ENCODE measurements around the gene SHD. TPM values are rescaled to one million over a fixed set of nuclear protein-coding genes. Genes with fewer than 3 reads are reported as not detected.

Gene SHD
- total RNA-seq, 1 experiment from 2014 or later, result 0.46 TPM

DNA sequence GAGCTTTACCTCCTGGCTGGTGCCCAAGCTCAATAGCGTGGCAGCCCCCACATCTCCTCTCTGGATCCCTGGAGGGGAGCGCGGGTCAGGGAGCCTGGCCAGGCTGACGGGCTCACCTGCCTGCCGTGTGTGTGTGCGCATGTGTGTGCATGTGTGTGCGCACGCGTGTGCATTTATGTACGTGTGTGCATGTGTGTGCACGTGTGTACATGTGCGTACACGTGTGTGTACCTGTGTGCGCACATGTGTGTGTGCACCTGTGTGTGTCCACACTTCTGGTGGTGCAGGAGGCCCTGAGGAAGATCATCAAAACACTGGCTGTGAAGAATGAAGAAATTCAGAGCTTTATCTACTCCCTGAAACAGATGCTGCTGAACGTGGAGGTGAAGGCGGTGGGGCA is 26.6 kb downstream of the SHD start:
- TF ChIP-seq, protein P1, sequence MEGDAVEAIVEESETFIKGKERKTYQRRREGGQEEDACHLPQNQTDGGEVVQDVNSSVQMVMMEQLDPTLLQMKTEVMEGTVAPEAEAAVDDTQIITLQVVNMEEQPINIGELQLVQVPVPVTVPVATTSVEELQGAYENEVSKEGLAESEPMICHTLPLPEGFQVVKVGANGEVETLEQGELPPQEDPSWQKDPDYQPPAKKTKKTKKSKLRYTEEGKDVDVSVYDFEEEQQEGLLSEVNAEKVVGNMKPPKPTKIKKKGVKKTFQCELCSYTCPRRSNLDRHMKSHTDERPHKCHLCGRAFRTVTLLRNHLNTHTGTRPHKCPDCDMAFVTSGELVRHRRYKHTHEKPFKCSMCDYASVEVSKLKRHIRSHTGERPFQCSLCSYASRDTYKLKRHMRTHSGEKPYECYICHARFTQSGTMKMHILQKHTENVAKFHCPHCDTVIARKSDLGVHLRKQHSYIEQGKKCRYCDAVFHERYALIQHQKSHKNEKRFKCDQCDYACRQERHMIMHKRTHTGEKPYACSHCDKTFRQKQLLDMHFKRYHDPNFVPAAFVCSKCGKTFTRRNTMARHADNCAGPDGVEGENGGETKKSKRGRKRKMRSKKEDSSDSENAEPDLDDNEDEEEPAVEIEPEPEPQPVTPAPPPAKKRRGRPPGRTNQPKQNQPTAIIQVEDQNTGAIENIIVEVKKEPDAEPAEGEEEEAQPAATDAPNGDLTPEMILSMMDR (IDR thresholded peaks at IDR 0.05), result no peak
- TF ChIP-seq, protein P2, sequence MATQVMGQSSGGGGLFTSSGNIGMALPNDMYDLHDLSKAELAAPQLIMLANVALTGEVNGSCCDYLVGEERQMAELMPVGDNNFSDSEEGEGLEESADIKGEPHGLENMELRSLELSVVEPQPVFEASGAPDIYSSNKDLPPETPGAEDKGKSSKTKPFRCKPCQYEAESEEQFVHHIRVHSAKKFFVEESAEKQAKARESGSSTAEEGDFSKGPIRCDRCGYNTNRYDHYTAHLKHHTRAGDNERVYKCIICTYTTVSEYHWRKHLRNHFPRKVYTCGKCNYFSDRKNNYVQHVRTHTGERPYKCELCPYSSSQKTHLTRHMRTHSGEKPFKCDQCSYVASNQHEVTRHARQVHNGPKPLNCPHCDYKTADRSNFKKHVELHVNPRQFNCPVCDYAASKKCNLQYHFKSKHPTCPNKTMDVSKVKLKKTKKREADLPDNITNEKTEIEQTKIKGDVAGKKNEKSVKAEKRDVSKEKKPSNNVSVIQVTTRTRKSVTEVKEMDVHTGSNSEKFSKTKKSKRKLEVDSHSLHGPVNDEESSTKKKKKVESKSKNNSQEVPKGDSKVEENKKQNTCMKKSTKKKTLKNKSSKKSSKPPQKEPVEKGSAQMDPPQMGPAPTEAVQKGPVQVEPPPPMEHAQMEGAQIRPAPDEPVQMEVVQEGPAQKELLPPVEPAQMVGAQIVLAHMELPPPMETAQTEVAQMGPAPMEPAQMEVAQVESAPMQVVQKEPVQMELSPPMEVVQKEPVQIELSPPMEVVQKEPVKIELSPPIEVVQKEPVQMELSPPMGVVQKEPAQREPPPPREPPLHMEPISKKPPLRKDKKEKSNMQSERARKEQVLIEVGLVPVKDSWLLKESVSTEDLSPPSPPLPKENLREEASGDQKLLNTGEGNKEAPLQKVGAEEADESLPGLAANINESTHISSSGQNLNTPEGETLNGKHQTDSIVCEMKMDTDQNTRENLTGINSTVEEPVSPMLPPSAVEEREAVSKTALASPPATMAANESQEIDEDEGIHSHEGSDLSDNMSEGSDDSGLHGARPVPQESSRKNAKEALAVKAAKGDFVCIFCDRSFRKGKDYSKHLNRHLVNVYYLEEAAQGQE (IDR thresholded peaks at IDR 0.05; ENCODE audit: insufficient read depth in 1 of 2, low read depth in 2 of 2, low read length in 1 of 2), result no peak
- TF ChIP-seq POLR2AphosphoS5 (IDR thresholded peaks at IDR 0.05; ENCODE audit: low read depth, low read length), result no peak
- no peak for TF ChIP-seq SIN3A (IDR thresholded peaks at IDR 0.05; ENCODE audit: borderline replicate concordance, insufficient read depth, low read depth, low read length)
- no peak for TF ChIP-seq TCF7L2 (IDR thresholded peaks at IDR 0.05; ENCODE audit: low read depth, low read length)
- ChIA-PET CTCF (no interaction called here), POLR2A (no interaction called here)

DNA sequence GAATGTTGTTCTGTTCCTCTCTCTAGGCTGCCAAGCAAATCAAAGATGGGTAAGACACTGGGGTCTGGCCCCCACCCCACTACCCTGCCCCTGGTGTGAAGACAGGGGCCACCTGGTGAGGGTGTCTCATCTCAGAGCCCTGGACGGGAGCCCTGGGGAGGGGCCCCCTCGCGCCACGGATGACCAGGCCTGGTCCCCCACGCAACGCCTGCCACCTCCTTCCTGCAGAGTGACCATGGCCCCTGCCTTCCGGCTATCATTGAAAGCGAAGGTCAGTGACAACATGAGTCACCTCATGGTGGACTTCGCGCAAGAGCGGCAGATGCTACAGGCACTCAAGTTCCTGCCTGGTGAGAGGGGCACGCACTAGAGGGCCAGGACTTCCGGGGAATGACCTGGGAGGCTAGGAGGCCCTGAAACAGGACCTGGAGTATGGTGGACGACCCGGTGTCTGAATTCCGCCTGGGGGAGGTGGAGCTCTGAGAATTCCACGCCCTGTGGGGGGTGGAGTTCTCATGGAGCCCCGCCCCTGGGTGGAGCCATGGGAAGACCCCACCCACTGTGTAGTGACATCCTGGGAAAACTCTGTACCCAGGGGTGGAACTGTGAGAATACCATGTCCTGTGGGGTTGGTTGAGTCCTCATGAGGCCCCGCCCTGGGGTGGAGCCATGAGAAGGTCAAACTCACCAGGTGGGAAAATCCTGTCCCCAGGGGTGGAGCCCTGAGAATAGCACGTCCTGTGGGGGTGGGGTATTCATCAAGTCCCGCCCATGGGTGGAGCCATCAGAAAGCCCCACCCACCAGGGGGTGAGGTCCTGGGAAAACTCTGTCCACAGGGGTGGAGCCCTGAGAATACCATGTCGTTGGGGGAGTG is 31.4 kb downstream of the SHD start:
- H3K4me3 ChIP-seq (ENCODE audit: low read depth in 2 of 2, low read length in 2 of 2), result no peak overlapping the region
- no peak overlapping the region for H3K27ac ChIP-seq (ENCODE audit: low read length)
- no peaks in the 10 kb centered on the region for H3K36me3 ChIP-seq (ENCODE audit: control insufficient read depth, insufficient read depth, low read length)
- BruUV-seq (replicated peaks), result no TSS peak
- TF ChIP-seq POLR2AphosphoS5 (IDR thresholded peaks at IDR 0.05; ENCODE audit: low read depth, low read length) (no peak), TCF7L2 (IDR thresholded peaks at IDR 0.05; ENCODE audit: low read depth, low read length) (no peak), SIN3A (IDR thresholded peaks at IDR 0.05; ENCODE audit: borderline replicate concordance, insufficient read depth, low read depth, low read length) (no peak)
- TF ChIP-seq, protein P2 (IDR thresholded peaks at IDR 0.05; ENCODE audit: insufficient read depth in 1 of 2, low read depth in 2 of 2, low read length in 1 of 2), result no peak
- TF ChIP-seq, protein P1 (IDR thresholded peaks at IDR 0.05), result no peak
- no peaks in the 10 kb centered on the region for H3K4me1 ChIP-seq (ENCODE audit: control insufficient read depth, insufficient read depth, low read length)
- POLR2A ChIA-PET, result no interaction called here
- H3K27me3 ChIP-seq (ENCODE audit: control insufficient read depth, insufficient read depth, low read length), result no peaks in the 10 kb centered on the region
- CTCF ChIA-PET, result no interaction called here
- no peaks in the 10 kb centered on the region for H3K9me3 ChIP-seq (ENCODE audit: control insufficient read depth, insufficient read depth, low read depth, low read length)
- DNase-seq (ENCODE audit: low read depth, low spot score) (no peak), ATAC-seq (peak; percentile 64; the same call in 1 of the 2 replicates)
- intact Hi-C loops (cut with micrococcal nuclease; ENCODE audit: unreplicated experiment) (no loop called here), in situ Hi-C loops (cut with HindIII; ENCODE audit: low pct_unique_long_range_greater_than_20kb, low sequenced_read_pairs) (no loop called here)

More for the DNA sequence above, 26.6 kb downstream of the SHD start:
- in situ Hi-C loops (cut with HindIII; ENCODE audit: low pct_unique_long_range_greater_than_20kb, low sequenced_read_pairs), result no loop called here
- H3K27ac ChIP-seq (ENCODE audit: low read length), result no peak overlapping the region
- no peak overlapping the region for H3K4me3 ChIP-seq (ENCODE audit: low read depth in 2 of 2, low read length in 2 of 2)
- no peaks in the 10 kb centered on the region for H3K36me3 ChIP-seq (ENCODE audit: control insufficient read depth, insufficient read depth, low read length)
- peaks cover 5% of the 10 kb centered on the region for H3K4me1 ChIP-seq (ENCODE audit: control insufficient read depth, insufficient read depth, low read length)
- no peaks in the 10 kb centered on the region for H3K9me3 ChIP-seq (ENCODE audit: control insufficient read depth, insufficient read depth, low read depth, low read length)
- H3K27me3 ChIP-seq (ENCODE audit: control insufficient read depth, insufficient read depth, low read length), result no peaks in the 10 kb centered on the region
- DNase-seq (ENCODE audit: low read depth, low spot score) (no peak), ATAC-seq (no peak)
- BruUV-seq (replicated peaks), result no TSS peak
- intact Hi-C loops (cut with micrococcal nuclease; ENCODE audit: unreplicated experiment), result no loop called here
